NB4 (cell line): ENCODE data around the gene FOXJ1.

ENCODE experiments used
- MYC ChIP-seq: IDR thresholded peaks from 2 replicates; pipeline ENCODE4 v1.6.1; 2011; ENCODE audit warnings: low read depth, low read length
- POLR2A ChIP-seq: IDR thresholded peaks from 2 replicates; pipeline ENCODE4 v1.6.1; 2011; ENCODE audit warnings: mild to moderate bottlenecking; ENCODE audit not compliant: insufficient read length; ENCODE audit errors: extremely low read depth
- TF ChIP-seq, protein P1 (sequence below): IDR thresholded peaks from one replicate; pipeline ENCODE4 v1.5.1; 2012; ENCODE audit warnings: low read depth, low read length
- TF ChIP-seq, protein P2 (sequence below): IDR thresholded peaks from 2 replicates; pipeline ENCODE4 v1.6.1; 2011; ENCODE audit warnings: low read depth, low read length

DNA sequence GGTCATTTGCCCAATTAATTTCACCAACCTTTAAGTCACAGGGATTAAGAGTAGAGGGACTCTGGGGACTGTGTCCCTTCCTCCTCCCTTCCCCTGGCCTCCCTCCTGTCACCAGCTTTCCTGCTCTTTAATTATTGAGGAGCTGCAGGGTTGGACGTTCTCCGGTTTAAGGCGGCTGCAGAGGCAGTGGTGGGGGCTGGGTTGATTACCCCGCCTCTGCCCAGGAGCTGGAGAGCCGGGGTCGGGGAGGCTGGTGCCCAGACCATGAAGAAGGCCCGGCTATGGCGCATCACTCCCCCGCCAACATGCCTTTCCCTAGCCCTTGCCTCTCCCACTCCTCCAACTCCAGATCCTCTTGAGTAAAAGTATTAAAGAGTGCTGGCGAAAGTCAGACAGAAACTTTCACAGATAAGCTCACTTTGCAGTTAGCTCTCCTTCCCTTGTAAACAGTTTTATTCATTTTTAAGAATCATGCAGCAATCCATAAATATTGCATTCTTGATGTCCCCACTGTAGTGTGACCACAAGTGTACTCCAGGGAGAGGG is 1.1 kb upstream of the FOXJ1 start:
- TF ChIP-seq MYC (no peak), POLR2A (no peak)
- TF ChIP-seq, protein P1, sequence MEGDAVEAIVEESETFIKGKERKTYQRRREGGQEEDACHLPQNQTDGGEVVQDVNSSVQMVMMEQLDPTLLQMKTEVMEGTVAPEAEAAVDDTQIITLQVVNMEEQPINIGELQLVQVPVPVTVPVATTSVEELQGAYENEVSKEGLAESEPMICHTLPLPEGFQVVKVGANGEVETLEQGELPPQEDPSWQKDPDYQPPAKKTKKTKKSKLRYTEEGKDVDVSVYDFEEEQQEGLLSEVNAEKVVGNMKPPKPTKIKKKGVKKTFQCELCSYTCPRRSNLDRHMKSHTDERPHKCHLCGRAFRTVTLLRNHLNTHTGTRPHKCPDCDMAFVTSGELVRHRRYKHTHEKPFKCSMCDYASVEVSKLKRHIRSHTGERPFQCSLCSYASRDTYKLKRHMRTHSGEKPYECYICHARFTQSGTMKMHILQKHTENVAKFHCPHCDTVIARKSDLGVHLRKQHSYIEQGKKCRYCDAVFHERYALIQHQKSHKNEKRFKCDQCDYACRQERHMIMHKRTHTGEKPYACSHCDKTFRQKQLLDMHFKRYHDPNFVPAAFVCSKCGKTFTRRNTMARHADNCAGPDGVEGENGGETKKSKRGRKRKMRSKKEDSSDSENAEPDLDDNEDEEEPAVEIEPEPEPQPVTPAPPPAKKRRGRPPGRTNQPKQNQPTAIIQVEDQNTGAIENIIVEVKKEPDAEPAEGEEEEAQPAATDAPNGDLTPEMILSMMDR = no peak
- TF ChIP-seq, protein P2, sequence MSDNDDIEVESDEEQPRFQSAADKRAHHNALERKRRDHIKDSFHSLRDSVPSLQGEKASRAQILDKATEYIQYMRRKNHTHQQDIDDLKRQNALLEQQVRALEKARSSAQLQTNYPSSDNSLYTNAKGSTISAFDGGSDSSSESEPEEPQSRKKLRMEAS = no peak
